Head of caudate nucleus (tissue), 42 donors: ENCODE measurements around the gene ZNF688.

Source experiments
- DNase-seq, 42 donors: peaks; one replicate each; pipeline versions ENCODE4 v3.0.0 to v3.0.0-alpha.2; 2020 to 2021; ENCODE audit warnings: mixed read lengths in 7 of 42
- intact Hi-C: fragments of 100-400 bp; cut with DNase I; formaldehyde crosslinking; loops from one replicate; pipeline ENCODE4 v1.15.0; 2022

The ZNF688 gene

GRCh38 chr16:30571445-30572322 lies at the start of gene ZNF688:
Gene ZNF688, minus strand, starts transcription at chr16:30571714. Its CDS starts 85 bp downstream, at chr16:30571629.
- intact Hi-C loops, result loop anchor here (5.0 kb wide), 1 partner anchor 34 kb away; no protein-coding TSS in a partner anchor
- peak; percentile 88 to 98 (median 95) for DNase-seq

DNA sequence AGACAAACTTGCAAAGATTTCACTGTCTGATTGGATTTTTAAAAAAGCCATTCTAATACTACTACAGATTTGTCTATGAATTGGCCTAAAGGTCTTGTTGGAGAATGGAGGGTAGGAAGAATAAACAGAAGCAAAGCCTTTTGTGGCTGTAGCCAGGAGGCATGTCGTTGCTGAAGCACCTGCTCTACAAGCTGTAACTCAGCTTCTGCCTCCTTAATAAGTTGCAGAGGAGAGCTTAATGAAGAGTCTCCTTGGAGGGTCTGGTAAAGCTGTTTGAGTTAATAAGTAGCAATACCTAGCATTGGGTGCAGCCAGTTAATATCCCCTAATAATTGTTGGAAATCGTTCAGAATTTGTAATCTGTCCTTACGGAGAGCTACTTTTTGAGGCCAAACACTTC lies 48.7 kb upstream of the ZNF688 start:
- DNase-seq, result no peak
- intact Hi-C loops, result no loop called here

GRCh38 chr16:30619638-30620037 lies 48.1 kb upstream of the ZNF688 start:
- DNase-seq, result no peak
- intact Hi-C loops, result no loop called here

DNA sequence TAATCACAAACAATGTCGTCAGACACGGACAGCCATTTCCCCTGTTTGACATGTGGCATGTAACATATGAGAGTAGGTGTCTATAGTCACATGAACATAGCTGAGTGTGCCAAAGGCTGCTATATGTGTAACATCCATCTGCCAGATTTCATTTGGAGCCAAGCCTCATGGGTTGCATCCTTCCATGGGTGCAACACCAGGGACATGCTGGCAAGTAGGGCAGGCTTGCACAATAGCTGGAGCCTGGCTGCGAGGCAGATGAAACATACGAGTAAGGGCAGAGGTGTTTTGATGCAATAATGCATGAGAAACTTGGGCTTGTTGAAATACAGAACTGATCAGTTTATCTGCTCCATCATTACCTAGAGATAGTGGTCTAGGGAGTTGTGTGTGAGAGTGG lies 47.7 kb upstream of the ZNF688 start:
- DNase-seq, result no peak
- intact Hi-C loops, result no loop called here

GRCh38 chr16:30615358-30616091 lies 44.0 kb upstream of the ZNF688 start:
- intact Hi-C loops, result no loop called here
- peak in 34 of 42 donors; percentile 20 to 77 (median 48) for DNase-seq

GRCh38 chr16:30609926-30610839 lies 38.7 kb upstream of the ZNF688 start, which contains the start of gene ZNF689:
Gene ZNF689, minus strand, starts transcription at chr16:30610389. Its CDS starts 348 bp downstream, at chr16:30610041.
- intact Hi-C loops, result loop anchor here (10.0 kb wide), 1 partner anchor 45 kb away; the partner anchor contains the start of genes FBRS and PRR14
- DNase-seq, result peak; percentile 91 to 99 (median 97)

- intact Hi-C loops, result loop anchor here (10.0 kb wide), 1 partner anchor 46 kb away; the partner anchor contains the start of genes FBRS and PRR14
- peak in 40 of 42 donors; percentile 13 to 73 (median 56) for DNase-seq
Measured at GRCh38 chr16:30609002-30609925, 37.8 kb upstream of the ZNF688 start.

GRCh38 chr16:30606004-30606403 lies 34.5 kb upstream of the ZNF688 start:
- DNase-seq, result no peak
- intact Hi-C loops, result loop anchor here (10.0 kb wide), 1 partner anchor 49 kb away; the partner anchor contains the start of genes FBRS and PRR14

GRCh38 chr16:30605158-30605557 lies 33.6 kb upstream of the ZNF688 start:
- intact Hi-C loops, result loop anchor here (10.0 kb wide), 1 partner anchor 50 kb away; the partner anchor contains the start of genes FBRS and PRR14
- DNase-seq, result peak in 28 of 42 donors; percentile 8 to 58 (median 32)

DNA sequence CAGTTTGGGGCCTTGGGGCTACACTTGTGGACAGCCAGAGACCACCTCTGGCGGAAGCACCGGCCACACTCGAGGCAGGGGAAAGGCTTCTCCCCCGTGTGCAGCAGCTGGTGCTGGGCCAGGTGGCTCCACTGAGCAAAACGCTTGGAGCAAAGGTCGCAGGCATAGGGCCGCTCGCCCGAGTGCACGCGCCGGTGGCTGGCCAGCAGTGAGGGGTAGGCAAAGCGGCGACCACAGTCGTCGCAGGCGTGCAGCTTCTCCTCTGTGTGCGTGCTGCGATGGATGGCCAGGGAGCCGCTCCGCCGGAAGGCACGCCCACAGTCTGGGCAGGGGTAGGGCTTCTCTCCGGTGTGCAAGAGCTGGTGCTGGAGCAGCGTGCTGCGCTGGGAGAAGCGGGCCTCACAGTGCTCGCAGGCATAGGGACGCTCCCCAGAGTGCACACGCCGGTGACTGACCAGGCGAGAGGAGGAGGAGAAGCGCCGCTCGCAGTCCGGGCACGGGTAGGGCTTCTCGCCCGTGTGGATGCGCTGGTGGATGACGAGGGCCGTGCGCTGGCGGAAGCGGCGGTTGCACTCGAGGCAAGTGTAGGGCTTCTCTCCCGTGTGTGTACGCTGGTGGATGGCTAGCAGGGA lies 32.9 kb upstream of the ZNF688 start:
- no peak for DNase-seq
- intact Hi-C loops, result loop anchor here (10.0 kb wide), 1 partner anchor 50 kb away; the partner anchor contains the start of genes FBRS and PRR14

GRCh38 chr16:30603945-30604315 lies 32.4 kb upstream of the ZNF688 start:
- intact Hi-C loops, result loop anchor here (10.0 kb wide), 1 partner anchor 51 kb away; the partner anchor contains the start of genes FBRS and PRR14
- DNase-seq, result no peak

DNA sequence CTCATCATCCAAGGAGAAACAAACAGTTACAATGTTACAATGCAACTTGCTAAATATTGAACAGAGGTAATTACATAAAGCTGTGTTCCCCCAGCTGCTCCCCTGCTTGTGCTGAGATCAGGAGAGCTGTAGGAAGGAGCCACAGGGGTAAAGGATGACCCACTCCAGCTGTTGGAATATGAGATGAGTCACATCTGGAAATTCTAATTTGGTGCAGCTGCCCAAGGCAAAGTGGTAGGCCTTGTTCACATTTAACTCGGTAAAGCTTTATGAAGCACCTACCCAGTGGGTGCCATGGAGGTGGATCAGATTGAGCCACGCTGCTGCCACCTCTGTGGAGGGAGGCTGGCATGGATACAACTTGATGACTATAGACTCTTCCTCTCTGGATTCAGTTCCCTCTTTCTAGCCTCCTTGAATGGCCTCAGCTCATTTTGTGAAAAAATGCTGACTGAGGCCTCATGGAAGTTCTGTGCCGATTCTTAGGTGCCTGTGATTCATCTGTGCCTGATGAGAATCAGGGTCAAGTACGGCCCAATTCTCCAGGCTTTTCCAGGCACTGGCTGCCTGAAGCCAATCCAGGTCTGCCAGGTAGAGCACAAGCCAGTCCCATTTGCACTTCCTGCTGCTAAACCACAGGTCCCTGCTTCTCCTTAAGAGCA lies 31.2 kb upstream of the ZNF688 start:
- intact Hi-C loops, result loop anchor here (10.0 kb wide), 1 partner anchor 52 kb away; the partner anchor contains the start of genes FBRS and PRR14
- DNase-seq, result peak in 3 of 42 donors; percentile 11 to 36 (median 20)

- intact Hi-C loops, result loop anchor here (10.0 kb wide), 1 partner anchor 53 kb away; the partner anchor contains the start of genes FBRS and PRR14
- no peak for DNase-seq
Measured at GRCh38 chr16:30601966-30602365, 30.5 kb upstream of the ZNF688 start.

DNA sequence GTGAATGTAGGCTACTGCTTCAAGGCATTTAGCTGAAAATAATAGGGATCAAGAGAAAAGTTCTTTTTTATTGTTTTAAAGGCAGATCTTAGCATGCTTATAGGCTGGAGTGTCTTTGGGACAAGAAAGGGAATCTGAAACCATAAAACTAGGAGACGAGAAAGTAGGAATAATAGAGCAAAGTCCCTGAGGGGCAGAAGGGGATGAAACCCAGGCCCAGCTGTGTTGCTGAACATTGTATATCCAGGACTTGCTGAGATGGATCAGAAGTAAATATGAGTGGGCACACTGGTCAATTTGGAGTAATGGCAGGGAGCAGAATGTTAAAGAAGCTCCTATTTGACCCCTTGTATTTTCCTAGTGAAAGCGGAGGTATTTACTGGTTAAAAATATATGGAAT lies 29.4 kb upstream of the ZNF688 start:
- no peak for DNase-seq
- intact Hi-C loops, result loop anchor here (10.0 kb wide), 1 partner anchor 54 kb away; the partner anchor contains the start of genes FBRS and PRR14

- no peak for DNase-seq
- intact Hi-C loops, result loop anchor here (10.0 kb wide), 1 partner anchor 55 kb away; the partner anchor contains the start of genes FBRS and PRR14
Measured at GRCh38 chr16:30600215-30600614, 28.7 kb upstream of the ZNF688 start.

- no peak for DNase-seq
- intact Hi-C loops, result no loop called here
Measured at GRCh38 chr16:30592871-30593270, 21.4 kb upstream of the ZNF688 start.
